GM12878 (cell line): ENCODE results near the gene PRUNE2. TPM values are rescaled to one million over a fixed set of nuclear protein-coding genes. Genes with fewer than 3 reads are reported as not detected.

Experiments
- ATAC-seq: fragments of 200-7000 bp; cut with Tn5 transposase; 3 replicates; pipeline ENCODE4 v1.9.1; 2020; ENCODE audit warnings: mild to moderate bottlenecking, moderate library complexity
- BruUV-seq: library from RNA; stranded (reverse); fragments of 400-500 nt; replicated peaks from 2 replicates; lab custom pipeline; 2021; lab: Mats Ljungman, UMichigan
- CTCF ChIA-PET: fragments of 300-600 bp; sonication (Branson Sonifier 250); formaldehyde crosslinking; extraction: SDS; loops from one replicate; lab custom pipeline; 2021; ENCODE audit warnings: inconsistent platforms; lab: Yijun Ruan, JAX
- POLR2A ChIA-PET: fragments of 350-600 bp; formaldehyde crosslinking; extraction: SDS; loops from one replicate; lab custom pipeline; 2021; ENCODE audit warnings: inconsistent platforms; lab: Charles Lee
- RAD21 ChIA-PET: fragments of 300-600 bp; sonication (Branson Sonifier 250); formaldehyde crosslinking; loops from one replicate; lab custom pipeline; 2023; ENCODE audit warnings: antibody characterized with exemption; ENCODE audit not compliant: unreplicated experiment; lab: Charles Lee
- SMC1A ChIA-PET: fragments of 300-600 bp; sonication (Branson Sonifier 250); formaldehyde crosslinking; loops from one replicate; lab custom pipeline; 2023; ENCODE audit not compliant: unreplicated experiment, uncharacterized antibody; lab: Charles Lee
- DNase-seq: peaks from one replicate; pipeline ENCODE4 v3.0.0-alpha.2; 2011; ENCODE audit warnings: low read depth, low spot score
- FAIRE-seq: peaks from 3 replicates; lab custom pipeline; 2011; peaks lifted over from hg19 to GRCh38; lab: Jason Lieb, UNC
- H2AFZ ChIP-seq: 2 replicates; pipeline ENCODE4 v1.6.0; 2011; ENCODE audit warnings: low read depth, low read length, control low read depth; ENCODE audit not compliant: control insufficient read depth
- H3K27ac ChIP-seq: 2 replicates; pipeline ENCODE4 v1.5.1; 2011; ENCODE audit warnings: control low read depth; ENCODE audit not compliant: control insufficient read depth, insufficient read depth
- H3K27me3 ChIP-seq, 2 experiments: replicated peaks in 1 of 2; 2 replicates each; pipeline versions ENCODE4 v1.6.0 to v1.6.1; 2011; ENCODE audit warnings: low read length in 1 of 2; ENCODE audit not compliant: control insufficient read depth in 2 of 2, insufficient read depth in 2 of 2
- H3K36me3 ChIP-seq, 2 experiments: 2 replicates each; pipeline ENCODE4 v1.5.1; 2011; ENCODE audit warnings: low read length in 1 of 2; ENCODE audit not compliant: control insufficient read depth in 2 of 2, insufficient read depth in 2 of 2
- H3K4me1 ChIP-seq: 2 replicates; pipeline ENCODE4 v1.6.1; 2011; ENCODE audit warnings: mild to moderate bottlenecking, low read length, moderate library complexity, mixed read lengths; ENCODE audit not compliant: control insufficient read depth, insufficient read depth
- H3K4me2 ChIP-seq: 2 replicates; pipeline ENCODE4 v1.6.0; 2011; ENCODE audit warnings: control low read depth; ENCODE audit not compliant: control insufficient read depth, insufficient read depth
- H3K4me3 ChIP-seq: fragments of 200-600 bp; sonication (generic); 2 replicates; pipeline ENCODE4 v1.5.1; 2016
- H3K79me2 ChIP-seq: 2 replicates; pipeline ENCODE4 v1.6.0; 2011; ENCODE audit warnings: low read length; ENCODE audit not compliant: control insufficient read depth, insufficient read depth
- H3K9ac ChIP-seq: 2 replicates; pipeline ENCODE4 v1.8.0; 2011; ENCODE audit warnings: low read length, control low read depth, mixed read lengths; ENCODE audit not compliant: control insufficient read depth, insufficient read depth
- H3K9me3 ChIP-seq: replicated peaks from 3 replicates; pipeline ENCODE4 v1.5.1; 2011; ENCODE audit warnings: mild to moderate bottlenecking, low read length; ENCODE audit not compliant: control insufficient read depth, insufficient read depth
- H4K20me1 ChIP-seq: 2 replicates; pipeline ENCODE4 v1.6.0; 2011; ENCODE audit not compliant: control insufficient read depth, insufficient read depth
- BHLHE40 ChIP-seq, 2 experiments: fragments of 450-650 bp in 1 of 2; IDR thresholded peaks; 2 replicates each; pipeline ENCODE4 v1.6.1; 2011 to 2017; ENCODE audit warnings: low read depth in 2 of 2, borderline replicate concordance in 1 of 2, improper control_type of control experiment in 1 of 2, low read length in 1 of 2, mild to moderate bottlenecking in 1 of 2
- BMI1 ChIP-seq: fragments of 450-650 bp; IDR thresholded peaks from 2 replicates; pipeline ENCODE4 v1.6.1; 2016; ENCODE audit warnings: mild to moderate bottlenecking, moderate library complexity, borderline replicate concordance
- EGR1 ChIP-seq, 2 experiments: IDR thresholded peaks; 1 replicate in 1 of 2; 2 replicates in 1 of 2; pipeline ENCODE4 v1.6.1; 2011 to 2012; ENCODE audit warnings: low read depth in 2 of 2, low read length in 2 of 2, borderline replicate concordance in 1 of 2, mild to moderate bottlenecking in 1 of 2, moderate library complexity in 1 of 2
- JUNB ChIP-seq: IDR thresholded peaks from 2 replicates; pipeline ENCODE4 v1.6.1; 2016; ENCODE audit warnings: antibody characterized with exemption, mild to moderate bottlenecking
- JUND ChIP-seq: IDR thresholded peaks from 2 replicates; pipeline ENCODE4 v1.6.1; 2012; ENCODE audit warnings: low read depth, mild to moderate bottlenecking, low read length, improper control_type of control experiment, moderate library complexity
- KLF5 ChIP-seq: fragments of 450-650 bp; IDR thresholded peaks from 2 replicates; pipeline ENCODE4 v1.6.1; 2014; ENCODE audit warnings: mild to moderate bottlenecking; ENCODE audit not compliant: partially characterized antibody
- MAX ChIP-seq: IDR thresholded peaks from 2 replicates; pipeline ENCODE4 v1.6.1; 2012; ENCODE audit warnings: low read depth, low read length, improper control_type of control experiment
- NBN ChIP-seq: fragments of 450-650 bp; IDR thresholded peaks from 2 replicates; pipeline ENCODE4 v1.6.1; 2016
- NFIC ChIP-seq: IDR thresholded peaks from 2 replicates; pipeline ENCODE4 v1.6.1; 2012; ENCODE audit warnings: low read depth, mild to moderate bottlenecking, inconsistent platforms, low read length, moderate library complexity
- NR2C2 ChIP-seq: IDR thresholded peaks from 2 replicates; pipeline ENCODE4 v1.6.1; 2011; ENCODE audit warnings: borderline replicate concordance, low read depth; ENCODE audit not compliant: control insufficient read depth, insufficient read length
- POU2F2 ChIP-seq: IDR thresholded peaks from 3 replicates; pipeline ENCODE4 v1.6.1; 2011; ENCODE audit warnings: low read depth, mild to moderate bottlenecking, low read length, borderline replicate concordance
- RCOR1 ChIP-seq: conservative IDR thresholded peaks from 2 replicates; pipeline ENCODE4 v1.6.1; 2012; ENCODE audit warnings: low read depth, low read length, improper control_type of control experiment
- RELA ChIP-seq: fragments of 450-650 bp; IDR thresholded peaks from 2 replicates; pipeline ENCODE4 v1.8.0; 2014; ENCODE audit warnings: borderline replicate concordance; ENCODE audit not compliant: partially characterized antibody
- SMC3 ChIP-seq: IDR thresholded peaks from 2 replicates; pipeline ENCODE4 v1.6.1; 2011; ENCODE audit warnings: low read length, improper control_type of control experiment, borderline replicate concordance
- SRF ChIP-seq, 2 experiments: IDR thresholded peaks; 2 replicates each; pipeline ENCODE4 v1.6.1; 2011; ENCODE audit warnings: low read depth in 2 of 2, low read length in 2 of 2, mild to moderate bottlenecking in 1 of 2, moderate library complexity in 1 of 2
- ZBTB4 ChIP-seq: fragments of 450-650 bp; formaldehyde crosslinking; IDR thresholded peaks from 2 replicates; pipeline ENCODE4 v1.4.0; 2022; ENCODE audit warnings: mild to moderate bottlenecking, moderate library complexity
- ZNF24 ChIP-seq: fragments of 450-650 bp; IDR thresholded peaks from 2 replicates; pipeline ENCODE4 v1.6.1; 2017; ENCODE audit warnings: antibody characterized with exemption, mild to moderate bottlenecking
- WGBS: methylation state at CpG from one replicate; pipeline ENCODE4 v1.1.6; 2016; ENCODE audit warnings: low lambda C conversion rate; ENCODE audit not compliant: insufficient replicate concordance, insufficient coverage; ENCODE audit errors: missing lambda C conversion rate; 5-methylcytosine and 5-hydroxymethylcytosine counted together
- in situ Hi-C: fragments of 300-500 bp; cut with MboI; formaldehyde crosslinking; loops from 9 replicates; pipeline ENCODE4 v1.14.3; 2018; ENCODE audit warnings: mixed read lengths
- intact Hi-C: fragments of 100-400 bp; cut with micrococcal nuclease; formaldehyde crosslinking; loops from one replicate; pipeline ENCODE4 v1.14.2; 2022; ENCODE audit not compliant: unreplicated experiment
- polyA plus RNA-seq, 11 experiments: library from polyadenylated mRNA; depleted of rRNA in 4 of 11; unstranded in 6 of 11; stranded (reverse) in 5 of 11; fragments of >200 nt; fragmentation: Nextera tagmentation in 4 of 11; fragmentation: Illumina TruSeq in 1 of 11; extraction: Ambion mirVana in 4 of 11; extraction: Trizol in 1 of 11; gene quantifications; 1 replicate in 1 of 11; 2 replicates in 10 of 11; pipeline versions ENCODE4 v1.2.1 to v1.2.3, GENCODE V29; 2011 to 2016; ENCODE audit warnings: inconsistent platforms in 2 of 11, missing spikeins in 2 of 11, low read depth in 1 of 11
- total RNA-seq, 4 experiments: library from RNA; depleted of rRNA in 3 of 4; stranded (reverse); fragments of >200 nt in 3 of 4; fragmentation: Illumina TruSeq in 1 of 4; extraction: Trizol in 1 of 4; gene quantifications; 2 replicates each; pipeline versions ENCODE4 v1.2.1 to v1.2.3, GENCODE V29; 2013 to 2021

Gene PRUNE2
- total and polyA plus RNA-seq, 10 of the 15 experiments (the other 5 are each of a cell fraction or from before 2014, with no cell fraction given) = 0.07 to 0.63 (median 0.25) TPM

DNA sequence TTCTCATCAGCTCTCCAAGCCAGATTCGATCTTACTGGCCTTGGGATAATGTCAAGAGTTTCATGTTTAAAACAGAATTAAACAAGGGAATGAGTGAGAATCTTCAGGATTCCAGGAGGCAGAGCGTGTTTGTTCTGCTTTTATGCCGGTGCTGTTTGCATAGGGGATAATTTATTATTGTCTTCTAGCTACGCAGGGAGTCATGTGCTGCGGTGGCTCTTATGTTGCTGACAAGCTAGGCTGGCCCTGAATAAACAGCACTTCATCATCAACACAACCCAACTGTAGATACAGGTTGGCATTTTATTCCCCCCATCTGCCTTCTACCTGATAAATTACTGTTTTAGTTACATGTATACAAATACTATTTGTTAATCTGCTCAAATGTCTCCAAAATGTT, 188.7 kb downstream of the PRUNE2 start:
- TF ChIP-seq RELA = no peak
- no peak for TF ChIP-seq NBN
- no peak for TF ChIP-seq NR2C2
- no peak for TF ChIP-seq MAX
- TF ChIP-seq ZBTB4 (CRISPR knock-in tag) = no peak
- TF ChIP-seq BMI1 = no peak
- no peak for TF ChIP-seq EGR1 (IDR thresholded peaks at IDR 0.05; ENCODE audit: borderline replicate concordance in 1 of 2, low read depth in 2 of 2, low read length in 2 of 2)
- TF ChIP-seq JUNB = no peak
- no peak for TF ChIP-seq KLF5
- no peak for TF ChIP-seq NFIC
- no peak for TF ChIP-seq ZNF24
- TF ChIP-seq RCOR1 = no peak
- TF ChIP-seq POU2F2 = no peak
- no peak for TF ChIP-seq SRF (IDR thresholded peaks at IDR 0.05; ENCODE audit: low read depth in 2 of 2, low read length in 2 of 2)
- no peak for TF ChIP-seq JUND
- TF ChIP-seq BHLHE40 (IDR thresholded peaks at IDR 0.05; ENCODE audit: borderline replicate concordance in 1 of 2, low read depth in 2 of 2, low read length in 1 of 2) = no peak
- TF ChIP-seq SMC3 = no peak
- ChIA-PET RAD21 (no interaction called here), SMC1A (interaction anchor here (1.5 kb wide), 1 partner anchor 11 kb away, joined by 4 read pairs; no protein-coding TSS in a partner anchor), CTCF (no interaction called here), POLR2A (no interaction called here)
- no peak for FAIRE-seq
- no peaks in the 10 kb centered on the region for H3K4me1 ChIP-seq
- no peak for ATAC-seq
- no peaks in the 10 kb centered on the region for H3K79me2 ChIP-seq
- no TSS peak for BruUV-seq
- H3K4me2 ChIP-seq = no peak overlapping the region
- H3K36me3 ChIP-seq = no peaks in the 10 kb centered on the region
- peaks cover 0 to 6% of the 10 kb centered on the region in 2 experiments; a peak in 1 of 4 replicates for H3K27me3 ChIP-seq
- H3K9ac ChIP-seq = no peak overlapping the region
- H2AFZ ChIP-seq = no peak overlapping the region
- no peak overlapping the region for H3K4me3 ChIP-seq
- WGBS = 8% methylated on average over 5 of the region's 5 CpGs
- H3K27ac ChIP-seq = no peak overlapping the region
- no peak for DNase-seq
- H3K9me3 ChIP-seq = no peaks in the 10 kb centered on the region
- no peaks in the 10 kb centered on the region for H4K20me1 ChIP-seq
- intact Hi-C loops = no loop called here
- in situ Hi-C loops = no loop called here
